ENCODE data around the gene TEX28.
"Not testable (repeated sequence)": the region's sequence is repeated elsewhere in the genome, so short reads cannot be mapped to it uniquely, and the experiment has no call there.

Gene TEX28

DNA sequence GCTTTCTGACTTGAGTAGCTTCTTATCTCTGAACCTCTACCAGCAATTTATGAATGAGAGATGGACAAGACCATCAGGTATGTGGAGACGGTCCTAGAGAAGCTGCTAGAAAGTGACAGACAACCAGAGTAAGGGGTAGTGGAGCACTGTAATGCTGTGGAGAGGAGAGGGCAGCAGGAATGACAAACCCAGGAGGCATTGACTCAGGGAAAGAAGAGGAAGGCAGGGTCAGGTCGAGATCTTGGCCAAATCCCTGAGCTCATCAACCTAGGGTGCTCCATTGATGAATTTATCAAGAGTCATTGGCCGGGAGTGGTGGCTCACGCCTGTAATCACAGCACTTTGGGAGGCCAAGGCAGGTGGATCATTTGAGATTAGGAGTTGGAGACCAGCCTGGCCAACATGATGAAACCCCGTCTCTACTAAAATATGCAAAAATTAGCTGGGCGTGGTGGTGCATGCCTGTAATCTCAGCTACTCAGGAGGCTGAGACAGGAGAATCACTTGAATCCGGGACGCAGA is 54.9 kb downstream of the TEX28 start:
- not testable (repeated sequence) for DNase-seq

DNA sequence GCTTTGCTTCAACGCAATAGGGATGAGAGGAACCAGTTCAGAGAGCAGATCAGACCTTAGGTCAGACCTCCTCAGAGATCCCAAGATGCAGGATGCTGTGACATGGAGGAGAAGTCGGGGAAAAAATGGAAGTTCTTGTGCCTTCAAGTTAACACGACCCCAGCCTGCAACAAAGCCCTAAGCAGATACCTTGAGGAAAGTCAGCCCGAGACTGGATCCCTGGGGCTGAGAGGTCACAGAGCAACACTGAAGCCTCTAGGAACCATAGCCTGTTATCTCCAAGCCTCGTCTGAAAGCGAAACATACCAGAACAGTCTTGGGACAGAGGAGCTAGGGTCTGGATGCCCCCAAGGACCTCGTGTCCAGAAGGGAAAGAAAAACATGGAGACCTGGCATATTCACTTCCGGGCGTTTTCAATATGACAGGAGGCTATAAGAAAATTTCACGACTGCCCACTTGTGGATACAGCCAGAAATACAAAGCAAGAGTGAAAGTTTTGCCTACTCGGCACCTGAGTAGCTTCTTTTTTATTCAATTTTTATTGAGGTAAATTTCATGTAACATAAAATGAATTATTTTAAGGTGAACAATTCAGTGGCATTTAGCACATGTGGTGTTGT is 55.9 kb downstream of the TEX28 start:
- not testable (repeated sequence) for DNase-seq

DNA sequence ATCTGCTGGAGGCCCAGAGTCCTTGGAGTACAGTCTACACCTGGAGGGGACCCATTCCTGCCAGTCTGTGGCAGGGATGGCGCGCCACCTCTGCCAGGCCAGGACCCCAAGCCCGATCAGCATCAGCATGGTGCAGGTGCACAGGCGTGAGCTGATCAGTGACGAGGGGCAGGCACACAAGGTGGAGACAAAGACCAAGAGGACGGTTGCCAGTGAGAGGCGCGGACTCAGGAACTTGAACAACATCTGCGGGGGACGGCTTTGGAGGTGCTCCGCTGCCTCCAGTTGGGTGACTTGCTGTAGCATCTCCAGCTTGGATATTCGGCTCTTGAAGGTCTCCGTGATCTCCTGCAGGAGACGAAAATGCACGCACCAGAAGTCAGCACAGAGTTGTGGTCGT is 61.3 kb downstream of the TEX28 start:
- not testable (repeated sequence) for DNase-seq

DNA sequence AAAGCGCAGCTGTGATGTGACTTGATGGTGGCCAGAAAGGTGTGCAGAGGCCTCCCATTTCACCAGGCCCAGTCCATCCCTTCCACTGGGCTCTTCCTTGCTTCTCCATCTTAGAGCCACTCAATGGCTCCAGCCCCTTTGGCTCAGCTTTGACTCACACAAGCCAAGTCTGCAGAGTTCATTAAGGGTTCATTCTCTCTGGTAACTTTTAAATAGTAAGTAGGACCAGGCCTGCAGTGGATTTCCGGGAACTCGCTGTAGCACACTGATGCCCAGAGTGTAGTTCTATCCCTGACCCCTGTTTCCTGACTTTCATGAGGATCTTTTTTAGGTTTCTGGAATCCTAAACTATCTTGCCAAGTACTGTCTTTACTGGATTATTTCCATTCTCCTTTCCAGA is 63.5 kb downstream of the TEX28 start:
- not testable (repeated sequence) for DNase-seq

DNA sequence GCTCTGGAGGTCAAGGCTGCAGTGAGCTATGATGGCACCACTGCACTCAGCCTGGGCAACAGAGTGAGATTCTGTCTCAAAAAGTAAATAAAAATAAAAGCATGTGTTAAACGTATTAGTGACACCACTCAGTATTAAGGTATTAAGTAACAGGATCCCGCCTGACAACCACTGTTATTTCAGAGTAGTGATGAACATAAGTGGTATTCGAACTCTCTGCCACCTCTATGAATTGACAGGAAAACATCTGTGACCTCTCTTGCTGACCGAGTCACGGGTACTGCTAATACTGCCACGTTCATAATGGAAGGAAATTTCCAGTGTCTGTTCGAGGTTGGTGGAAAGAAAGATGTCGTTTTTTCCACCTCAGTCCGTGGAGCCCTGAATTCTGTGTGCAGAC is 68.2 kb downstream of the TEX28 start:
- DNase-seq = not testable (repeated sequence)

DNA sequence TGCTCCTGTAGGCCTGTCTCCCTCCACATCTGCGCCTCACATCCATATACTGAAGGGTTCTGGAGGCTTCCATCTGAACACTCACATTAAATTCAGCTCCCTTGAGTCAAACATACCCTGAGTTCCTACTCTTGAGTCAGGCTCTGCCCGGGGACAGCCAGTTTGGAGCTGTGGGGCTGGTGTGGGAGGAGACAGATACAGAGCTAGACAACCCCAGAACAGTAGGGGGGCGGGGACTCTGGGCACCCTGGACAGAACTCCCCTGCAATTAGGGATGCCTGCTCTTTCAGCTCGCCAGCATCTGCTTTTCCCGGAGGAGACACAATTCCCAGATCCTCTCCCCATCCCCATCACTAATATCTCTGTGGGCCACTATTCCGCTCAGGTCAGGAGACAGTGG is 69.6 kb downstream of the TEX28 start:
- not testable (repeated sequence) for DNase-seq

Data from activated CD4-positive, CD25-positive, alpha-beta regulatory T cell (primary cell).